Immature natural killer cell (primary cell): Measurements from ENCODE around the gene IFITM5. TPM values are rescaled to one million over a fixed set of nuclear protein-coding genes. Genes with fewer than 3 reads are reported as not detected.
A peak's percentile ranks its signal among the peaks of the same experiment; 100 is the strongest.

ENCODE experiments used
- DNase-seq, 3 donors: peaks; one replicate each; pipeline ENCODE4 v3.0.0; 2022; ENCODE audit warnings: mixed read lengths in 1 of 3
- H3K27ac Mint-ChIP-seq, 6 donors: one replicate each; pipeline ENCODE4 v1.8.0; 2020; ENCODE audit warnings: mixed read lengths in 6 of 6, mild to moderate bottlenecking in 5 of 6, inconsistent platforms in 4 of 6, moderate library complexity in 3 of 6
- H3K27me3 Mint-ChIP-seq, 3 donors: one replicate each; pipeline ENCODE4 v1.8.0; 2020 to 2021; ENCODE audit warnings: low read depth in 3 of 3, mild to moderate bottlenecking in 3 of 3, mixed read lengths in 3 of 3, moderate library complexity in 3 of 3, inconsistent platforms in 1 of 3
- H3K36me3 Mint-ChIP-seq, 3 donors: one replicate each; pipeline ENCODE4 v1.8.0; 2020; ENCODE audit warnings: mixed read lengths in 3 of 3, inconsistent platforms in 2 of 3, mild to moderate bottlenecking in 2 of 3
- H3K4me1 Mint-ChIP-seq, 2 donors: one replicate each; pipeline ENCODE4 v1.8.0; 2020; ENCODE audit warnings: inconsistent platforms in 2 of 2, mild to moderate bottlenecking in 2 of 2, mixed read lengths in 2 of 2, moderate library complexity in 1 of 2
- H3K4me3 Mint-ChIP-seq, 5 donors: one replicate each; pipeline ENCODE4 v1.8.0; 2020; ENCODE audit warnings: mild to moderate bottlenecking in 5 of 5, mixed read lengths in 5 of 5, inconsistent platforms in 3 of 5, moderate library complexity in 3 of 5
- H3K9me3 Mint-ChIP-seq, 6 donors: one replicate each; pipeline ENCODE4 v1.8.0; 2020; ENCODE audit warnings: mild to moderate bottlenecking in 6 of 6, mixed read lengths in 6 of 6, inconsistent platforms in 4 of 6, moderate library complexity in 3 of 6
- polyA plus RNA-seq, 3 donors: library from polyadenylated mRNA; unstranded; fragments of 300-500 nt; fragmentation: Illumina TruSeq; gene quantifications; one replicate each; pipeline ENCODE4 v1.2.3, GENCODE V29; 2021

Gene IFITM5
- polyA plus RNA-seq, 3 donors from 2014 or later, result not detected

- H3K4me3 Mint-ChIP-seq, result no peak overlapping the region
- no peak overlapping the region for H3K27ac Mint-ChIP-seq
- H3K9me3 Mint-ChIP-seq, result no peaks in the 10 kb centered on the region
- H3K4me1 Mint-ChIP-seq, result peaks cover 40 to 50% of the 10 kb centered on the region in 2 donors
- DNase-seq, result no peak
- peaks cover 4 to 13% (median 5%) of the 10 kb centered on the region in 3 donors for H3K27me3 Mint-ChIP-seq
- H3K36me3 Mint-ChIP-seq, result peaks cover 0 to 5% (median 0%) of the 10 kb centered on the region in 3 donors
Measured at GRCh38 chr11:293852-294661, 5.3 kb downstream of the IFITM5 start.

GRCh38 chr11:293271-293851 is 6.0 kb downstream of the IFITM5 start:
- H3K27ac Mint-ChIP-seq, result no peak overlapping the region
- peaks cover 0 to 5% (median 0%) of the 10 kb centered on the region in 3 donors for H3K36me3 Mint-ChIP-seq
- DNase-seq, result no peak
- no peak overlapping the region for H3K4me3 Mint-ChIP-seq
- peaks cover 35 to 46% of the 10 kb centered on the region in 2 donors for H3K4me1 Mint-ChIP-seq
- peaks cover 4 to 13% (median 5%) of the 10 kb centered on the region in 3 donors for H3K27me3 Mint-ChIP-seq
- no peaks in the 10 kb centered on the region for H3K9me3 Mint-ChIP-seq

GRCh38 chr11:292211-293121 is 6.9 kb downstream of the IFITM5 start:
- peaks cover 0 to 5% (median 0%) of the 10 kb centered on the region in 3 donors for H3K36me3 Mint-ChIP-seq
- H3K27me3 Mint-ChIP-seq, result peaks cover 3 to 15% (median 4%) of the 10 kb centered on the region in 3 donors
- no peak for DNase-seq
- H3K9me3 Mint-ChIP-seq, result no peaks in the 10 kb centered on the region
- H3K4me1 Mint-ChIP-seq, result peaks cover 33 to 43% of the 10 kb centered on the region in 2 donors
- H3K27ac Mint-ChIP-seq, result no peak overlapping the region
- H3K4me3 Mint-ChIP-seq, result no peak overlapping the region

- peaks cover 0 to 5% (median 0%) of the 10 kb centered on the region in 3 donors for H3K36me3 Mint-ChIP-seq
- peak overlapping the region in 3 of 5 donors; percentile 5 to 41 (median 35) for H3K4me3 Mint-ChIP-seq
- H3K27me3 Mint-ChIP-seq, result peaks cover 2 to 14% (median 5%) of the 10 kb centered on the region in 3 donors
- DNase-seq, result no peak
- H3K27ac Mint-ChIP-seq, result peak overlapping the region; percentile 14 to 83 (median 46)
- H3K9me3 Mint-ChIP-seq, result no peaks in the 10 kb centered on the region
- peaks cover 33 to 37% of the 10 kb centered on the region in 2 donors for H3K4me1 Mint-ChIP-seq
Measured at GRCh38 chr11:291281-292210, 7.8 kb downstream of the IFITM5 start.

GRCh38 chr11:290621-291231 is 8.6 kb downstream of the IFITM5 start:
- H3K4me3 Mint-ChIP-seq, result peak overlapping the region; percentile 1 to 87 (median 78)
- H3K27me3 Mint-ChIP-seq, result peaks cover 2 to 16% (median 5%) of the 10 kb centered on the region in 3 donors
- peaks cover 33 to 34% of the 10 kb centered on the region in 2 donors for H3K4me1 Mint-ChIP-seq
- no peak for DNase-seq
- H3K27ac Mint-ChIP-seq, result peak overlapping the region; percentile 31 to 85 (median 74)
- H3K9me3 Mint-ChIP-seq, result no peaks in the 10 kb centered on the region
- H3K36me3 Mint-ChIP-seq, result peaks cover 0 to 5% (median 0%) of the 10 kb centered on the region in 3 donors

- DNase-seq, result peak in 2 of 3 donors; percentile 66 to 72
- Mint-ChIP-seq H3K9me3 (no peaks in the 10 kb centered on the region), H3K4me1 (peaks cover 32 to 33% of the 10 kb centered on the region in 2 donors), H3K27ac (peak overlapping the region; percentile 62 to 95 (median 88)), H3K36me3 (peaks cover 0 to 5% (median 0%) of the 10 kb centered on the region in 3 donors), H3K27me3 (peaks cover 5 to 15% (median 5%) of the 10 kb centered on the region in 3 donors), H3K4me3 (peak overlapping the region; percentile 78 to 87 (median 85))
Measured at GRCh38 chr11:289712-290620, 9.4 kb downstream of the IFITM5 start.

- Mint-ChIP-seq H3K27ac (peak overlapping the region; percentile 62 to 95 (median 88)), H3K4me3 (peak overlapping the region; percentile 78 to 87 (median 85)), H3K9me3 (no peaks in the 10 kb centered on the region), H3K36me3 (peaks cover 0 to 5% (median 0%) of the 10 kb centered on the region in 3 donors), H3K4me1 (peaks cover 32 to 33% of the 10 kb centered on the region in 2 donors), H3K27me3 (peaks cover 5 to 15% (median 5%) of the 10 kb centered on the region in 3 donors)
- DNase-seq, result peak in 2 of 3 donors; percentile 65 to 71
Measured at GRCh38 chr11:289398-289711, 10.0 kb downstream of the IFITM5 start.

- H3K27me3 Mint-ChIP-seq, result peaks cover 5 to 15% (median 7%) of the 10 kb centered on the region in 3 donors
- H3K4me3 Mint-ChIP-seq, result peak within 1 kb of the TSS; percentile 85 to 90 (median 88)
- peaks cover 32 to 35% of the 10 kb centered on the region in 2 donors for H3K4me1 Mint-ChIP-seq
- DNase-seq, result peak; percentile 70 to 80 (median 75)
- peak within 1 kb of the TSS; percentile 62 to 95 (median 88) for H3K27ac Mint-ChIP-seq
- peaks cover 0 to 5% (median 0%) of the 10 kb centered on the region in 3 donors for H3K36me3 Mint-ChIP-seq
- no peaks in the 10 kb centered on the region for H3K9me3 Mint-ChIP-seq
Measured at GRCh38 chr11:288478-289397, 10.6 kb downstream of the IFITM5 start, which contains the start of gene PGGHG. PGGHG (plus strand) TSS chr11:289126; CDS start chr11:289817, 691 bp downstream.

- no peaks in the 10 kb centered on the region for H3K9me3 Mint-ChIP-seq
- H3K4me3 Mint-ChIP-seq, result peak overlapping the region; percentile 84 to 90 (median 88)
- H3K27ac Mint-ChIP-seq, result peak overlapping the region in 5 of 6 donors; percentile 59 to 95 (median 87)
- no peak for DNase-seq
- H3K4me1 Mint-ChIP-seq, result peaks cover 37 to 42% of the 10 kb centered on the region in 2 donors
- peaks cover 8 to 15% (median 8%) of the 10 kb centered on the region in 3 donors for H3K27me3 Mint-ChIP-seq
- peaks cover under 1 to 5% (median under 1%) of the 10 kb centered on the region in 3 donors for H3K36me3 Mint-ChIP-seq
Measured at GRCh38 chr11:287821-288477, 11.4 kb downstream of the IFITM5 start.
